Transverse colon (tissue), 4 donors: Measurements from ENCODE around the gene WDR64.

Experiments
- POLR2A ChIP-seq: fragments of 450-650 bp; IDR thresholded peaks from one replicate; pipeline ENCODE4 v1.6.1; 2016; ENCODE audit warnings: antibody characterized with exemption, mild to moderate bottlenecking, moderate library complexity
- POLR2AphosphoS5 ChIP-seq, 3 donors: sonication (generic); formaldehyde crosslinking; IDR thresholded peaks; one replicate each; pipeline ENCODE4 v1.6.1; 2016; ENCODE audit warnings: antibody characterized with exemption in 3 of 3
- TF ChIP-seq, protein P1 (sequence below), 5 experiments: fragments of 200-600 bp in 3 of 5; fragments of 450-650 bp in 2 of 5; sonication (generic) in 3 of 5; IDR thresholded peaks; 1 replicate in 2 of 5; 2 replicates in 3 of 5; pipeline ENCODE4 v1.5.1; 2016 to 2017; ENCODE audit warnings: antibody characterized with exemption in 5 of 5, inconsistent platforms in 3 of 5, mild to moderate bottlenecking in 2 of 5, moderate library complexity in 1 of 5

DNA sequence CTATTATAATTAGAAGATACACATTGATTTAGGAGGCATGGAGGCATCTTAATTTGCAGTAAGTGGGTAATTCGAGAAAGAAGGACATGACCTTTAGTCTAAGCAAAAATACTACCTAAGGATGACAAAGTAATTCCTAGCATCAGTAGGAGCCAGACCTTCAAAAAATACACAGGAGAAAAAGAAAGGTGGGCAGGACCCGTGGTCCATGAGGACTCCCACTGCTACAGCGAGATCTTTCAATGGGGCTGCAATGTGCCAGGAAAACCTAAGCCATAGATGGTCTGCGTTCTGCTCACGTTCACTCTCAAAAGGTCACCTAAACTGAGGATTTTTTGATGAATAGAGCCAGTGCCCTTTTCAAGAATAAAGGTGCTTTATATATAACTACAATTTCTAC lies 185.3 kb downstream of the WDR64 start:
- no peak for TF ChIP-seq POLR2A
- no peak for TF ChIP-seq POLR2AphosphoS5 (IDR thresholded peaks at IDR 0.05)
- TF ChIP-seq, protein P1, sequence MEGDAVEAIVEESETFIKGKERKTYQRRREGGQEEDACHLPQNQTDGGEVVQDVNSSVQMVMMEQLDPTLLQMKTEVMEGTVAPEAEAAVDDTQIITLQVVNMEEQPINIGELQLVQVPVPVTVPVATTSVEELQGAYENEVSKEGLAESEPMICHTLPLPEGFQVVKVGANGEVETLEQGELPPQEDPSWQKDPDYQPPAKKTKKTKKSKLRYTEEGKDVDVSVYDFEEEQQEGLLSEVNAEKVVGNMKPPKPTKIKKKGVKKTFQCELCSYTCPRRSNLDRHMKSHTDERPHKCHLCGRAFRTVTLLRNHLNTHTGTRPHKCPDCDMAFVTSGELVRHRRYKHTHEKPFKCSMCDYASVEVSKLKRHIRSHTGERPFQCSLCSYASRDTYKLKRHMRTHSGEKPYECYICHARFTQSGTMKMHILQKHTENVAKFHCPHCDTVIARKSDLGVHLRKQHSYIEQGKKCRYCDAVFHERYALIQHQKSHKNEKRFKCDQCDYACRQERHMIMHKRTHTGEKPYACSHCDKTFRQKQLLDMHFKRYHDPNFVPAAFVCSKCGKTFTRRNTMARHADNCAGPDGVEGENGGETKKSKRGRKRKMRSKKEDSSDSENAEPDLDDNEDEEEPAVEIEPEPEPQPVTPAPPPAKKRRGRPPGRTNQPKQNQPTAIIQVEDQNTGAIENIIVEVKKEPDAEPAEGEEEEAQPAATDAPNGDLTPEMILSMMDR (IDR thresholded peaks at IDR 0.05), result no peak
